ENCODE results near the gene UBE3C. TPM values are rescaled to one million over a fixed set of nuclear protein-coding genes. Genes with fewer than 3 reads are reported as not detected.
A peak's percentile ranks its signal among the peaks of the same experiment; 100 is the strongest.

The UBE3C gene
- total RNA-seq, 2 donors from 2014 or later = 49.0 to 72.0 TPM

- TF ChIP-seq CTCF (IDR thresholded peaks at IDR 0.05) = no peak
- no peak for TF ChIP-seq POLR2AphosphoS5 (IDR thresholded peaks at IDR 0.05)
- TF ChIP-seq POLR2A (IDR thresholded peaks at IDR 0.05) = no peak
- WGBS = 91% methylated on average over 9 of the region's 9 CpGs
- H3K27ac ChIP-seq = no peak overlapping the region
These were observed 153.5 kb downstream of the UBE3C start for GRCh38 chr7:157292258-157292657.

GRCh38 chr7:157292770-157293412, 154.2 kb downstream of the UBE3C start:
- Histone ChIP-seq H3K36me3 (no peaks in the 10 kb centered on the region), H3K27me3 (replicated peaks; ENCODE audit: insufficient read depth) (no peaks in the 10 kb centered on the region), H3K27ac (no peak overlapping the region), H3K4me3 (no peak overlapping the region), H3K9me3 (no peaks in the 10 kb centered on the region), H3K4me1 (replicated peaks) (no peaks in the 10 kb centered on the region)
- 45% methylated on average over 32 of the region's 32 CpGs for WGBS
- DNase-seq (ENCODE audit: low spot score) = no peak
- intact Hi-C loops (cut with DNase I) = no loop called here
- no peak for TF ChIP-seq CTCF (IDR thresholded peaks at IDR 0.05)
- no peak for TF ChIP-seq POLR2AphosphoS5 (IDR thresholded peaks at IDR 0.05)
- TF ChIP-seq POLR2A (IDR thresholded peaks at IDR 0.05) = peak; percentile 23

More at GRCh38 chr7:157292258-157292657, 153.5 kb downstream of the UBE3C start:
- Histone ChIP-seq H3K4me3 (no peak overlapping the region), H3K36me3 (no peaks in the 10 kb centered on the region), H3K27me3 (replicated peaks; ENCODE audit: insufficient read depth) (no peaks in the 10 kb centered on the region), H3K9me3 (no peaks in the 10 kb centered on the region), H3K4me1 (replicated peaks) (no peaks in the 10 kb centered on the region)
- intact Hi-C loops (cut with DNase I) = no loop called here
- no peak for DNase-seq (ENCODE audit: low spot score)

- H3K27ac ChIP-seq = no peak overlapping the region
- no peaks in the 10 kb centered on the region for H3K9me3 ChIP-seq
- no peak overlapping the region for H3K4me3 ChIP-seq
- no peak for TF ChIP-seq POLR2AphosphoS5 (IDR thresholded peaks at IDR 0.05)
- TF ChIP-seq POLR2A (IDR thresholded peaks at IDR 0.05) = no peak
- no peak for TF ChIP-seq CTCF (IDR thresholded peaks at IDR 0.05)
- intact Hi-C loops (cut with DNase I) = no loop called here
- H3K4me1 ChIP-seq (replicated peaks) = no peaks in the 10 kb centered on the region
- 76% methylated on average over 13 of the region's 13 CpGs for WGBS
- no peak for DNase-seq (ENCODE audit: low spot score)
- no peaks in the 10 kb centered on the region for H3K27me3 ChIP-seq (replicated peaks; ENCODE audit: insufficient read depth)
- no peaks in the 10 kb centered on the region for H3K36me3 ChIP-seq
These were observed 154.7 kb downstream of the UBE3C start for GRCh38 chr7:157293413-157293788.

- no peaks in the 10 kb centered on the region for H3K36me3 ChIP-seq
- WGBS = 94% methylated on average over 12 of the region's 12 CpGs
- H3K27ac ChIP-seq = no peak overlapping the region
- H3K4me1 ChIP-seq (replicated peaks) = no peaks in the 10 kb centered on the region
- H3K27me3 ChIP-seq (replicated peaks; ENCODE audit: insufficient read depth) = no peaks in the 10 kb centered on the region
- H3K9me3 ChIP-seq = no peaks in the 10 kb centered on the region
- intact Hi-C loops (cut with DNase I) = no loop called here
- TF ChIP-seq CTCF (IDR thresholded peaks at IDR 0.05) (no peak), POLR2A (IDR thresholded peaks at IDR 0.05) (no peak), POLR2AphosphoS5 (IDR thresholded peaks at IDR 0.05) (no peak)
- no peak for DNase-seq (ENCODE audit: low spot score)
- no peak overlapping the region for H3K4me3 ChIP-seq
These were observed 156.0 kb downstream of the UBE3C start for GRCh38 chr7:157294773-157295172.

- no peak overlapping the region for H3K27ac ChIP-seq
- WGBS = 90% methylated on average over 12 of the region's 12 CpGs
- no peaks in the 10 kb centered on the region for H3K27me3 ChIP-seq (replicated peaks; ENCODE audit: insufficient read depth)
- no peak overlapping the region for H3K4me3 ChIP-seq
- no peaks in the 10 kb centered on the region for H3K9me3 ChIP-seq
- no peaks in the 10 kb centered on the region for H3K4me1 ChIP-seq (replicated peaks)
- intact Hi-C loops (cut with DNase I) = no loop called here
- H3K36me3 ChIP-seq = no peaks in the 10 kb centered on the region
- no peak for DNase-seq (ENCODE audit: low spot score)
- no peak for TF ChIP-seq POLR2A (IDR thresholded peaks at IDR 0.05)
- no peak for TF ChIP-seq POLR2AphosphoS5 (IDR thresholded peaks at IDR 0.05)
- TF ChIP-seq CTCF (IDR thresholded peaks at IDR 0.05) = no peak
These were observed 156.6 kb downstream of the UBE3C start for GRCh38 chr7:157295338-157295737.

All from prostate gland (tissue), 2 donors.